VCaP (cell line): ENCODE data around the gene PRR33.

ENCODE experiments used
- H3K27ac ChIP-seq: fragments of 450-650 bp; 2 replicates; pipeline ENCODE4 v1.5.1; 2017
- CTCF ChIP-seq: fragments of 450-650 bp; conservative IDR thresholded peaks from 2 replicates; pipeline ENCODE4 v1.5.1; 2017; ENCODE audit warnings: mild to moderate bottlenecking, moderate library complexity

PRR33 gene

GRCh38 chr11:1844221-1845094 is 47.2 kb downstream of the PRR33 start:
- no peak overlapping the region for H3K27ac ChIP-seq
- no peak for TF ChIP-seq CTCF

- no peak for TF ChIP-seq CTCF
- no peak overlapping the region for H3K27ac ChIP-seq
These were observed 47.9 kb downstream of the PRR33 start for GRCh38 chr11:1843796-1844195.

- no peak overlapping the region for H3K27ac ChIP-seq
- TF ChIP-seq CTCF, result no peak
These were observed 48.6 kb downstream of the PRR33 start for GRCh38 chr11:1843098-1843473.

GRCh38 chr11:1842149-1843097 is 49.3 kb downstream of the PRR33 start:
- H3K27ac ChIP-seq, result no peak overlapping the region
- TF ChIP-seq CTCF, result no peak

- no peak for TF ChIP-seq CTCF
- no peak overlapping the region for H3K27ac ChIP-seq
These were observed 50.1 kb downstream of the PRR33 start for GRCh38 chr11:1841511-1842148.

- H3K27ac ChIP-seq, result no peak overlapping the region
- no peak for TF ChIP-seq CTCF
These were observed 50.8 kb downstream of the PRR33 start for GRCh38 chr11:1840780-1841480.
